ENCODE measurements around the gene FBXL4.

GRCh38 chr6:98945311-98946115 is 2.2 kb downstream of the FBXL4 start:
- TF ChIP-seq CTCF (IDR thresholded peaks at IDR 0.05; ENCODE audit: low read depth, low read length, poor library complexity, severe bottlenecking) (no peak), EZH2phosphoT487 (IDR thresholded peaks at IDR 0.05; ENCODE audit: borderline replicate concordance, low read length) (no peak)
